ENCODE data around the gene C19orf53.

DNA sequence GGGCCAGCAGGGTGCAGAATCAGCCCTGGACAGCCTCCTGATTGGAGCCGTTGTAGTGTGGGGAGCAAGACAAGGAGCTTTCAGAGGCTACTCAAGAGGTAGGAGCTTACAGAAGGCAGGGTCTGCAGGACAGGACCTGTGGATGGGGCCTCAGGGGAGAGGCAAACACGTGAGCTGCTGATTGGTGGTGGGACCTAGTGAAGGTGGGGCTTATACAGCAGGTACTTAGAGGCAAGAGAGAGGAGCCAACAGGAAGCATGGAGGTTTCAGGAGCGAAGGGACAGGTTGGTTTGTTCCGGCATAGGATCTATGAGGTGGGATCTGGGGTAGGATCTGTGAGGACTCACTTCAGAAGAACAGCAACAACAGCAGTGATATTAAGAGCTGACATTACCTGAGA is 53.4 kb downstream of the C19orf53 start:
- TF ChIP-seq, protein P1, sequence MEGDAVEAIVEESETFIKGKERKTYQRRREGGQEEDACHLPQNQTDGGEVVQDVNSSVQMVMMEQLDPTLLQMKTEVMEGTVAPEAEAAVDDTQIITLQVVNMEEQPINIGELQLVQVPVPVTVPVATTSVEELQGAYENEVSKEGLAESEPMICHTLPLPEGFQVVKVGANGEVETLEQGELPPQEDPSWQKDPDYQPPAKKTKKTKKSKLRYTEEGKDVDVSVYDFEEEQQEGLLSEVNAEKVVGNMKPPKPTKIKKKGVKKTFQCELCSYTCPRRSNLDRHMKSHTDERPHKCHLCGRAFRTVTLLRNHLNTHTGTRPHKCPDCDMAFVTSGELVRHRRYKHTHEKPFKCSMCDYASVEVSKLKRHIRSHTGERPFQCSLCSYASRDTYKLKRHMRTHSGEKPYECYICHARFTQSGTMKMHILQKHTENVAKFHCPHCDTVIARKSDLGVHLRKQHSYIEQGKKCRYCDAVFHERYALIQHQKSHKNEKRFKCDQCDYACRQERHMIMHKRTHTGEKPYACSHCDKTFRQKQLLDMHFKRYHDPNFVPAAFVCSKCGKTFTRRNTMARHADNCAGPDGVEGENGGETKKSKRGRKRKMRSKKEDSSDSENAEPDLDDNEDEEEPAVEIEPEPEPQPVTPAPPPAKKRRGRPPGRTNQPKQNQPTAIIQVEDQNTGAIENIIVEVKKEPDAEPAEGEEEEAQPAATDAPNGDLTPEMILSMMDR (IDR thresholded peaks at IDR 0.05), result no peak
- TF ChIP-seq POLR2A (IDR thresholded peaks at IDR 0.05), result no peak
